GM23248 (cell line): ENCODE measurements around the gene TBX21. TPM values are rescaled to one million over a fixed set of nuclear protein-coding genes. Genes with fewer than 3 reads are reported as not detected.

ENCODE experiments used
- DNase-seq: peaks from one replicate; pipeline ENCODE4 v3.0.0-alpha.2; 2015
- H2AFZ ChIP-seq: fragments of 200-600 bp; sonication (generic); 2 replicates; pipeline ENCODE4 v1.6.1; 2016; ENCODE audit warnings: antibody characterized with exemption
- H3F3A ChIP-seq: fragments of 200-600 bp; sonication (generic); 2 replicates; pipeline ENCODE4 v1.6.1; 2016; ENCODE audit warnings: mild to moderate bottlenecking, antibody characterized with exemption, mixed run types; ENCODE audit not compliant: insufficient read depth
- H3K27ac ChIP-seq: fragments of 200-600 bp; sonication (generic); 2 replicates; pipeline ENCODE4 v1.5.1; 2016; ENCODE audit warnings: mild to moderate bottlenecking
- H3K27me3 ChIP-seq: fragments of 200-600 bp; sonication (generic); replicated peaks from 2 replicates; pipeline ENCODE4 v1.6.1; 2016; ENCODE audit warnings: mild to moderate bottlenecking; ENCODE audit not compliant: insufficient read depth
- H3K36me3 ChIP-seq: fragments of 200-600 bp; sonication (generic); 2 replicates; pipeline ENCODE4 v1.6.1; 2016; ENCODE audit warnings: low read depth, mild to moderate bottlenecking
- H3K4me1 ChIP-seq: fragments of 200-600 bp; sonication (generic); 2 replicates; pipeline ENCODE4 v1.6.1; 2016; ENCODE audit warnings: mild to moderate bottlenecking; ENCODE audit not compliant: insufficient read depth
- H3K4me2 ChIP-seq: fragments of 200-600 bp; sonication (generic); one replicate; pipeline ENCODE4 v1.6.1; 2016; ENCODE audit warnings: mild to moderate bottlenecking; ENCODE audit not compliant: unreplicated experiment
- H3K4me3 ChIP-seq: fragments of 200-600 bp; sonication (generic); 2 replicates; pipeline ENCODE4 v1.5.1; 2016; ENCODE audit warnings: mild to moderate bottlenecking
- H3K79me2 ChIP-seq: fragments of 200-600 bp; sonication (generic); 2 replicates; pipeline ENCODE4 v1.6.1; 2016; ENCODE audit warnings: mild to moderate bottlenecking; ENCODE audit not compliant: insufficient read depth
- H3K9ac ChIP-seq: fragments of 200-600 bp; sonication (generic); 2 replicates; pipeline ENCODE4 v1.6.1; 2016; ENCODE audit warnings: mild to moderate bottlenecking
- H3K9me2 ChIP-seq: fragments of 200-600 bp; sonication (generic); 2 replicates; pipeline ENCODE4 v1.6.1; 2016; ENCODE audit warnings: mixed run types, mild to moderate bottlenecking, moderate library complexity; ENCODE audit not compliant: insufficient read depth
- H3K9me3 ChIP-seq: fragments of 200-600 bp; sonication (generic); one replicate; pipeline ENCODE4 v1.6.1; 2017; ENCODE audit warnings: low read depth
- H4K20me1 ChIP-seq: fragments of 200-600 bp; sonication (generic); 2 replicates; pipeline ENCODE4 v1.6.0; 2016; ENCODE audit not compliant: insufficient read depth
- EZH2 ChIP-seq: fragments of 200-600 bp; sonication (generic); IDR thresholded peaks from 2 replicates; pipeline ENCODE4 v1.6.1; 2018; ENCODE audit warnings: antibody characterized with exemption, mild to moderate bottlenecking; ENCODE audit not compliant: insufficient read depth, poor library complexity, severe bottlenecking
- EZH2phosphoT487 ChIP-seq: fragments of 200-600 bp; sonication (generic); IDR thresholded peaks from 2 replicates; pipeline ENCODE4 v1.6.1; 2018; ENCODE audit warnings: antibody characterized with exemption, moderate library complexity, mild to moderate bottlenecking, low read depth; ENCODE audit not compliant: insufficient read depth
- WGBS, 2 experiments: methylation state at CpG; one replicate each; pipeline ENCODE4 v1.1.6; 2015 to 2017; ENCODE audit warnings: low lambda C conversion rate in 2 of 2, low coverage in 1 of 2; ENCODE audit errors: missing lambda C conversion rate in 2 of 2; 5-methylcytosine and 5-hydroxymethylcytosine counted together
- in situ Hi-C: fragments of 300-500 bp; cut with MboI; formaldehyde crosslinking; loops from 2 replicates; pipeline ENCODE4 v1.15.0; 2020
- polyA plus RNA-seq: library from polyadenylated mRNA; unstranded; fragments of >200 nt; fragmentation: Nextera tagmentation; extraction: Ambion mirVana; gene quantifications from 2 replicates; pipeline ENCODE4 v1.2.1, GENCODE V29; 2016
- total RNA-seq: library from RNA; depleted of rRNA; stranded (reverse); fragments of >200 nt; shearing (Covaris generic); gene quantifications from 2 replicates; pipeline ENCODE4 v1.2.3, GENCODE V29; 2014

Gene TBX21
- total and polyA plus RNA-seq, 2 experiments from 2014 or later: not detected

DNA sequence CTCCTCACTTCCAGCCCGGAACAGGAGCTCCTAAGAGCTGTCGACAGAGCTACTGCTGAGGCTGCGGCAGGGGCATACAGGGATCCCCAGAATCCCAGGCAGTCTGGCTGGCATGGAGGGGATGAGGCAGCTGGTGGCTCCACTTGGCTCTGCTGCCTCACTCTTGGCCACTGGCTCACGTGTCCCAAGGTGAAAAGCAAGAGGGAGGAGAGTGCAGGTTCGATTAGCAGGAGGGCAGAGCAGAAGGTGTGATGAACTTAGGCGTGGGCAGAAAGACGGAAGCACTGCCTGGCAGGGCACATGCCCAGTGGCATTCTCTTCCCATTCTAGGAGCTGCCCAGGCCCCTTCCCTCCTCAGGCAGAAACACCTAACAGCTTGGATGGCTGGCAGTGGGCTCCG, 11.3 kb upstream of the TBX21 start:
- no peak overlapping the region for H3K4me2 ChIP-seq
- no peak overlapping the region for H3K4me3 ChIP-seq
- no peak overlapping the region for H3K27ac ChIP-seq
- in situ Hi-C loops: no loop called here
- H3F3A ChIP-seq: no peaks in the 10 kb centered on the region
- H2AFZ ChIP-seq: no peak overlapping the region
- H3K4me1 ChIP-seq: peaks cover 19% of the 10 kb centered on the region
- no peak for DNase-seq
- H4K20me1 ChIP-seq: no peaks in the 10 kb centered on the region
- peaks cover 50% of the 10 kb centered on the region for H3K27me3 ChIP-seq
- H3K9me2 ChIP-seq: no peaks in the 10 kb centered on the region
- H3K79me2 ChIP-seq: no peaks in the 10 kb centered on the region
- no peak overlapping the region for H3K9ac ChIP-seq
- WGBS, 2 experiments: 32 to 37% methylated on average over 8 of the region's 8 CpGs
- TF ChIP-seq EZH2 (no peak), EZH2phosphoT487 (no peak)
- H3K9me3 ChIP-seq: no peaks in the 10 kb centered on the region
- H3K36me3 ChIP-seq: no peaks in the 10 kb centered on the region

DNA sequence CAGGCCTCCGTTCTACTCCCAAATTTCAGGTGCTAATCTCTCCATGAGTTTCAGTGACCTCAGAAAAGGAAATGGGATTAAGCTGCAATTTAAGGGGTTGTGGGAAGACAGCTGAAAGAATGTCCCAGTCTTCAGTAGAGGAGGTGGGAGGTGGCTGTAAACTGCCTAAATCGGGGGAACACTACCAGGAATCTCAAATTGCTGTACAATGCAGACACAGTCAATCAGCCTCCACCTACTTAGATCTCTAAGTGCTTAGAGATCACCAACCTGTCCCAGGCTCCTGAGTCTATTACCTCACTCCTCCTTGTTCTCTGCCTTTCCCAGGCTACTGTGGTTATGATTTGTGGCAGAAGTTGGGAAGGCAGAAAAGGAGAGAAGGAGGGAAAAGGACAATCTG, 8.3 kb upstream of the TBX21 start:
- Histone ChIP-seq H4K20me1 (no peaks in the 10 kb centered on the region), H3K9ac (no peak overlapping the region), H3K4me2 (no peak overlapping the region), H3K4me1 (peaks cover 10% of the 10 kb centered on the region), H3K9me3 (no peaks in the 10 kb centered on the region), H3K27ac (no peak overlapping the region), H3F3A (no peaks in the 10 kb centered on the region), H3K9me2 (no peaks in the 10 kb centered on the region), H3K79me2 (no peaks in the 10 kb centered on the region), H3K36me3 (no peaks in the 10 kb centered on the region), H3K4me3 (no peak overlapping the region), H3K27me3 (peaks cover 52% of the 10 kb centered on the region), H2AFZ (no peak overlapping the region)
- WGBS, 2 experiments: 77 to 87% methylated on average over 2 of the region's 2 CpGs
- TF ChIP-seq EZH2phosphoT487 (no peak), EZH2 (no peak)
- no peak for DNase-seq
- in situ Hi-C loops: no loop called here

DNA sequence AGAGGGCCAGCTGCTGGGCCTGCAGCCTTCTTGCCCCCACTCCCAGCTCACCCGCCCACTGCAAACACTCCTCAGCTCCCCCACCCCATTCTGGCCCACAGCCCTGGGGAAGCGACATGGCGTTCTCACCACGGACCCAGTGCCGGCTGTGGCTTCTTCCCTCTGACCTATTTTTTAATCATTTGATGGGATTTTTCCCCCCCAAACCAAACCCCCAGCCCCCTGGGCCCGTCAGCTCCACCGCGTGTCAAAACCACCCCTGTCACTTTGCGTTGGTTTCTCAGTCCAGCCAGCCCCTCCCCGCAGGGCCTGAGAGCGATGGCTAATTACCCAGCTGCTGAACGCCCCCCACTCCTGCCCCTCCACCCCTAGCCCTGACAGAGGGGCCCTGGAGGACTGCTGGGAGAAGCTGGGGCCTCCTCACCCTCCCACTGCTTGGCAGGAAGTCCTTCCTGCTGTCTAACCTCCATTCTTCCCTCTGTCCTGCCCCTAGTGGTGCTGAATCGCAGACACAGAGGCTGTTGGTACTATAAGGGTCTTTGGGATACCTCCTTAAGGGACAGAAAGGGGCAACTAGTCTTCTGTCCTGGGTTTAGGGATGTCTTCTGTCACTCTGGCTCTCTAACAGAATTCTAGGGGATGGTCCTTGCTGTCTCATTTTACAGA, 7.5 kb upstream of the TBX21 start:
- H4K20me1 ChIP-seq: no peaks in the 10 kb centered on the region
- H3K9ac ChIP-seq: no peak overlapping the region
- H3K9me2 ChIP-seq: no peaks in the 10 kb centered on the region
- in situ Hi-C loops: no loop called here
- no peaks in the 10 kb centered on the region for H3K79me2 ChIP-seq
- no peak overlapping the region for H3K27ac ChIP-seq
- no peak for DNase-seq
- H2AFZ ChIP-seq: no peak overlapping the region
- H3K27me3 ChIP-seq: peaks cover 57% of the 10 kb centered on the region
- no peak overlapping the region for H3K4me3 ChIP-seq
- no peaks in the 10 kb centered on the region for H3K9me3 ChIP-seq
- no peaks in the 10 kb centered on the region for H3K36me3 ChIP-seq
- H3F3A ChIP-seq: no peaks in the 10 kb centered on the region
- WGBS, 2 experiments: 61 to 63% methylated on average over 12 to 13 of the region's 13 CpGs
- peaks cover 6% of the 10 kb centered on the region; the same call in 1 of the 2 replicates for H3K4me1 ChIP-seq
- TF ChIP-seq EZH2 (no peak), EZH2phosphoT487 (no peak)
- no peak overlapping the region for H3K4me2 ChIP-seq

DNA sequence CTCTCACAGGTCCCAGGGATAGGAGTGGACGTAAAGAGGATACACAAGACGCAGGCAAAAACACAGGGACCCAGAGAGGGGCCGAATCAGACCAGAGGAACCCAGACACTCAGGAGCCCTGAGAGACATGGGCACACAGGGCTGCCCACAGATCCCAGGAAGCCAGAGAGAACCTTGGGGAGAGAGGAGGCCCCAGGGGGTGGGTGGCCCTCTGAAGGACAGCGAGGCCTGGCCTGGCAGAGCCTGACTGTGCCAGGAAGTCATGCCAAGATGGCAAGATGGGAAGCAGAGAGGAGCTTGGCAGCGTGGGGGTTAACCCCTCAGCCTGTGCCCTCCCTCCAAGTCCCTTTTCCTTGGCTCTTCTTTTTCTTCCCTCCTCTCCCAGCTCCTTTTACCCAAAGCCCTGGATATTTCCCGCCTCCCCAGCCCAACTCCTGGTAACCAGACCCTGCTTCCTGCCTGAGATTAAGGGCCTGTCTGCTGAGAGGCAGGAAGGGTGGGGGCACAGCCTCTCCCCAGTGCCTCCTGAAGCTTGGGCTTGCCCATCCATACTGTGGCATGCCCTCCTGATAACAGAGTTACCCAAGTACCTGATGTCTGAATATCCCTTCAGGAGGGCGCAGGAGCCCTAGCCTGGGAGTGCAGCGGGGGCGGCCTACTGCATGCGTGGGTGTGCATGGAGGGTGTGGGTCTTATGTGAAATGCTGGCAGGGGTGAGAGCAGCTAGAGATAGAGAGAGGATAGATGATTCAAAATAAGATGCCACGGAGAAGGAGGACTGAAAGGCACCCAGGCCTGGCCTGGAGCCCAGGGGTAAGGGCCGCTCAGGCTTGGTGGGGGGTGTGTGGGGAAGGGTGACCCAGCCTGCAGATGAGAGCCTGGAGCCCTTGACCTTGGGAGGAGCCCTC, 6.0 kb upstream of the TBX21 start:
- no peaks in the 10 kb centered on the region for H4K20me1 ChIP-seq
- no peaks in the 10 kb centered on the region for H3K4me1 ChIP-seq
- H3K27ac ChIP-seq: no peak overlapping the region
- H3K9me2 ChIP-seq: no peaks in the 10 kb centered on the region
- H3K9me3 ChIP-seq: no peaks in the 10 kb centered on the region
- H3K4me2 ChIP-seq: no peak overlapping the region
- TF ChIP-seq EZH2 (no peak), EZH2phosphoT487 (no peak)
- 74 to 78% methylated on average over 12 of the region's 12 CpGs for WGBS, 2 experiments
- H3K27me3 ChIP-seq: peaks cover 58% of the 10 kb centered on the region
- H2AFZ ChIP-seq: no peak overlapping the region
- no peaks in the 10 kb centered on the region for H3F3A ChIP-seq
- DNase-seq: no peak
- in situ Hi-C loops: no loop called here
- no peaks in the 10 kb centered on the region for H3K79me2 ChIP-seq
- no peak overlapping the region for H3K4me3 ChIP-seq
- no peaks in the 10 kb centered on the region for H3K36me3 ChIP-seq
- H3K9ac ChIP-seq: no peak overlapping the region
